ENCODE data around the gene BPTF. TPM values are rescaled to one million over a fixed set of nuclear protein-coding genes. Genes with fewer than 3 reads are reported as not detected.

The BPTF gene
- total and polyA plus RNA-seq, 2 of the 13 experiments (the other 11 are each of a cell fraction or from before 2014, with no cell fraction given): 43.5 to 66.1 TPM

DNA sequence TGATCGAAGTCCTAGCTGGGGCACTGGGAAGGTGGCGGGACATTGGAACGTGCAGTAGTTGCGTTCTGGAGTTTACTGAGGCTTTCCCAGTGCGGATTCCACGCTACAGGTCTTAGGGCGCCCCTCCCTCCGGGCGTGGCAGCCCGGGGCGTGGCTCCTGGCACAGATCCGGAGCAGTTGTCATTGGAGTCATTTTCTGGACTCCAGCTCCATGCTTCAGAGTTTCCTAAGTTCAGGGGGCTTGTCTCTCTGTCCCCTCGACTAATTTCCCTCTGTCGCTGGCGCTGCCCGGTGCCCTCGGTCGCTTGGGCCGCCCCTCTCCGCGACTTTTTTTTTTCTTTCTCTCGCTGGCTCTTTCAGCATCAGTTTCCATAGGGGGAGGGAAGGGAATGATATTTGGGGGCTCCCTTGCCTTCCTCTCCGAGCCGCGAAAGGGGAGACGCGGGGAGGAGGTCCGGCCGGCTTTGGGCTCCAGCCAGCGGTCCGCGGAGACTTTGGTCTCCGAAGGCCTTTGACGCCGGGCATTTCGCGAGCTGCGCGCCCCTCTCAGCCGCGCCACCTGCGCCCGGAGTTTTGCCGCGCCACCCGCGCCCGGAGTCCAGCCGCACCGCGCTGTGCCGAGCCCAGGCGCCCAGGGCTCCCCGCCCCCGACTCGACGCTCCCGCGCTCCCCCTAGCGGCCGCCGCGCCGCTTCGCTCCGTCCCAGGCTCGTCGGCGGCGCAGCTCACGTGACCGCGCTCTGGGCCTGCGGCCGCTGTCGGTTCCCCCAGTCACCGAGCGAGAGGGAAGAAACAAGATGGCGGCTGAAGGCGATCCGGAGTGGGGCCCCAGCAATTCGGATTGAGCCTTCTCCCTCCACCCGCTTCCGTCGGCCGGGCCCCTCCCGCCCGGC lies at the start of gene BPTF (continued):
- TF ChIP-seq, protein P1, sequence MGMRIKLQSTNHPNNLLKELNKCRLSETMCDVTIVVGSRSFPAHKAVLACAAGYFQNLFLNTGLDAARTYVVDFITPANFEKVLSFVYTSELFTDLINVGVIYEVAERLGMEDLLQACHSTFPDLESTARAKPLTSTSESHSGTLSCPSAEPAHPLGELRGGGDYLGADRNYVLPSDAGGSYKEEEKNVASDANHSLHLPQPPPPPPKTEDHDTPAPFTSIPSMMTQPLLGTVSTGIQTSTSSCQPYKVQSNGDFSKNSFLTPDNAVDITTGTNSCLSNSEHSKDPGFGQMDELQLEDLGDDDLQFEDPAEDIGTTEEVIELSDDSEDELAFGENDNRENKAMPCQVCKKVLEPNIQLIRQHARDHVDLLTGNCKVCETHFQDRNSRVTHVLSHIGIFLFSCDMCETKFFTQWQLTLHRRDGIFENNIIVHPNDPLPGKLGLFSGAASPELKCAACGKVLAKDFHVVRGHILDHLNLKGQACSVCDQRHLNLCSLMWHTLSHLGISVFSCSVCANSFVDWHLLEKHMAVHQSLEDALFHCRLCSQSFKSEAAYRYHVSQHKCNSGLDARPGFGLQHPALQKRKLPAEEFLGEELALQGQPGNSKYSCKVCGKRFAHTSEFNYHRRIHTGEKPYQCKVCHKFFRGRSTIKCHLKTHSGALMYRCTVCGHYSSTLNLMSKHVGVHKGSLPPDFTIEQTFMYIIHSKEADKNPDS (CRISPR knock-in tag; IDR thresholded peaks at IDR 0.05): no peak; the same call in 1 of the 2 replicates
- TF ChIP-seq TCF12 (IDR thresholded peaks at IDR 0.05) (no peak), TCF12 (CRISPR knock-in tag; IDR thresholded peaks at IDR 0.05) (0 out of 2 replicates have a peak, but pooled peaks have one; percentile 34), ZBTB4 (CRISPR knock-in tag; IDR thresholded peaks at IDR 0.05; ENCODE audit: borderline replicate concordance) (no peak), HNRNPK (IDR thresholded peaks at IDR 0.05; ENCODE audit: low read depth, low read length, poor library complexity, severe bottlenecking) (peak; percentile 80), ZNF570 (CRISPR knock-in tag; IDR thresholded peaks at IDR 0.05; ENCODE audit: borderline replicate concordance) (no peak), GFI1 (CRISPR knock-in tag; IDR thresholded peaks at IDR 0.05; ENCODE audit: borderline replicate concordance) (peak; percentile 59; the same call in 1 of the 2 replicates), ZNF816 (CRISPR knock-in tag; IDR thresholded peaks at IDR 0.05; ENCODE audit: borderline replicate concordance) (peak; percentile 86; the same call in 1 of the 2 replicates), PRPF4 (IDR thresholded peaks at IDR 0.05; ENCODE audit: low read depth, low read length, poor library complexity, severe bottlenecking) (no peak), ZNF691 (CRISPR knock-in tag; IDR thresholded peaks at IDR 0.05; ENCODE audit: borderline replicate concordance, low read depth) (peak; percentile 90; the same call in 1 of the 2 replicates), ETV6 (CRISPR knock-in tag; conservative IDR thresholded peaks at IDR 0.05) (no peak; the same call in 1 of the 2 replicates), MATR3 (CRISPR knock-in tag; IDR thresholded peaks at IDR 0.05) (no peak), CENPX (CRISPR knock-in tag; IDR thresholded peaks at IDR 0.05) (no peak), CEBPG (CRISPR knock-in tag; IDR thresholded peaks at IDR 0.05) (peak; percentile 37; the same call in 1 of the 2 replicates)
- TF ChIP-seq, protein P2, sequence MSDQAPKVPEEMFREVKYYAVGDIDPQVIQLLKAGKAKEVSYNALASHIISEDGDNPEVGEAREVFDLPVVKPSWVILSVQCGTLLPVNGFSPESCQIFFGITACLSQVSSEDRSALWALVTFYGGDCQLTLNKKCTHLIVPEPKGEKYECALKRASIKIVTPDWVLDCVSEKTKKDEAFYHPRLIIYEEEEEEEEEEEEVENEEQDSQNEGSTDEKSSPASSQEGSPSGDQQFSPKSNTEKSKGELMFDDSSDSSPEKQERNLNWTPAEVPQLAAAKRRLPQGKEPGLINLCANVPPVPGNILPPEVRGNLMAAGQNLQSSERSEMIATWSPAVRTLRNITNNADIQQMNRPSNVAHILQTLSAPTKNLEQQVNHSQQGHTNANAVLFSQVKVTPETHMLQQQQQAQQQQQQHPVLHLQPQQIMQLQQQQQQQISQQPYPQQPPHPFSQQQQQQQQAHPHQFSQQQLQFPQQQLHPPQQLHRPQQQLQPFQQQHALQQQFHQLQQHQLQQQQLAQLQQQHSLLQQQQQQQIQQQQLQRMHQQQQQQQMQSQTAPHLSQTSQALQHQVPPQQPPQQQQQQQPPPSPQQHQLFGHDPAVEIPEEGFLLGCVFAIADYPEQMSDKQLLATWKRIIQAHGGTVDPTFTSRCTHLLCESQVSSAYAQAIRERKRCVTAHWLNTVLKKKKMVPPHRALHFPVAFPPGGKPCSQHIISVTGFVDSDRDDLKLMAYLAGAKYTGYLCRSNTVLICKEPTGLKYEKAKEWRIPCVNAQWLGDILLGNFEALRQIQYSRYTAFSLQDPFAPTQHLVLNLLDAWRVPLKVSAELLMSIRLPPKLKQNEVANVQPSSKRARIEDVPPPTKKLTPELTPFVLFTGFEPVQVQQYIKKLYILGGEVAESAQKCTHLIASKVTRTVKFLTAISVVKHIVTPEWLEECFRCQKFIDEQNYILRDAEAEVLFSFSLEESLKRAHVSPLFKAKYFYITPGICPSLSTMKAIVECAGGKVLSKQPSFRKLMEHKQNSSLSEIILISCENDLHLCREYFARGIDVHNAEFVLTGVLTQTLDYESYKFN (CRISPR knock-in tag; conservative IDR thresholded peaks at IDR 0.05): peak; percentile 24
- TF ChIP-seq, protein P3, sequence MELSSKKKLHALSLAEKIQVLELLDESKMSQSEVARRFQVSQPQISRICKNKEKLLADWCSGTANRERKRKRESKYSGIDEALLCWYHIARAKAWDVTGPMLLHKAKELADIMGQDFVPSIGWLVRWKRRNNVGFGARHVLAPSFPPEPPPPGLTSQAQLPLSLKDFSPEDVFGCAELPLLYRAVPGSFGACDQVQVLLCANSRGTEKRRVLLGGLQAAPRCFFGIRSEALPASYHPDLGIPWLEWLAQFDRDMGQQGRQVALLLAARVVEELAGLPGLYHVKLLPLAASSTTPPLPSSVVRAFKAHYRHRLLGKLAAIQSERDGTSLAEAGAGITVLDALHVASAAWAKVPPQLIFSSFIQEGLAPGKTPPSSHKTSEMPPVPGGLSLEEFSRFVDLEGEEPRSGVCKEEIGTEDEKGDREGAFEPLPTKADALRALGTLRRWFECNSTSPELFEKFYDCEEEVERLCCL (CRISPR knock-in tag; IDR thresholded peaks at IDR 0.05; ENCODE audit: borderline replicate concordance): no peak

All from HepG2 (cell line).